Right lung (tissue), 5 donors: ENCODE measurements around the gene CELF2. TPM values are rescaled to one million over a fixed set of nuclear protein-coding genes. Genes with fewer than 3 reads are reported as not detected.

Source experiments
- DNase-seq, 2 donors: peaks; one replicate each; pipeline ENCODE4 v3.0.0-alpha.2; 2013
- polyA plus RNA-seq, 5 donors: library from polyadenylated mRNA; unstranded; fragments of 120-200 nt; gene quantifications; one replicate each; pipeline versions ENCODE4 v1.2.1 to v1.2.3, GENCODE V29; 2013; ENCODE audit warnings: inconsistent platforms in 1 of 5, low replicate concordance in 1 of 5; ENCODE audit not compliant: insufficient read length in 5 of 5, insufficient read depth in 1 of 5

Gene CELF2
- polyA plus RNA-seq, 5 donors = 40.6 to 73.4 (median 59.8) TPM

DNA sequence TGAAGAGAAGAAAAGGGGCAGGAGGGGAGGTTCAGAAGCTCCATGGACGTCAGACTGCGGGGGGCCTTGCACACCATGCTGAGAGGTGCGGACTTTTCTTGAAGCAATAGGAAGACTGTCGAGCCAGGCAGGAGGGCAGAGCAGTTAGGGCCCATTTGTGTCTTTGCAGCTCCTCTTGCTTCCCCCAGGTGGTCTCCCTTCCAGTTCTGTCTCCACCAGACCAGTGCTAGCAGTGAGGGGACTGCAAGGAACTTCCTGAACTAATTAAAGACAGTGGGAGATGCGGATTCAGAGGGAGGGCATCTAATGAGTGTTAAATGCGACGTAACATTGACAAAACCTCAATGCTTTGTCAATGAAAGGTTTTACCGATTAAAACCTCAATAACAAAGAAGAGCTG, 368.4 kb downstream of the CELF2 start:
- no peak for DNase-seq
